Heart left ventricle (tissue), 16 donors: Measurements from ENCODE around the gene CLPTM1L. TPM values are rescaled to one million over a fixed set of nuclear protein-coding genes. Genes with fewer than 3 reads are reported as not detected.
A peak's percentile ranks its signal among the peaks of the same experiment; 100 is the strongest.

Source experiments
- ATAC-seq, 4 donors: fragments of 200-7000 bp; cut with Tn5 transposase; one replicate each; pipeline ENCODE4 v1.9.1; 2020 to 2022; ENCODE audit warnings: moderate library complexity in 4 of 4, mild to moderate bottlenecking in 3 of 4, moderate number of reproducible peaks in 1 of 4
- DNase-seq, 5 donors: peaks; one replicate each; pipeline ENCODE4 v3.0.0-alpha.2; 2020
- H3K27ac ChIP-seq, 12 donors: fragments of 200-600 bp; sonication (generic) in 4 of 12; one replicate each; pipeline versions ENCODE4 v1.5.0 to v1.8.0; 2016 to 2022; ENCODE audit warnings: mild to moderate bottlenecking in 2 of 12
- H3K27me3 ChIP-seq, 9 donors: fragments of 200-600 bp; sonication (generic) in 2 of 9; one replicate each; pipeline versions ENCODE4 v1.5.1 to v1.8.0; 2016 to 2022; ENCODE audit warnings: mild to moderate bottlenecking in 3 of 9
- H3K36me3 ChIP-seq, 9 donors: fragments of 200-600 bp; sonication (generic) in 2 of 9; one replicate each; pipeline versions ENCODE4 v1.5.0 to v1.8.0; 2018 to 2022; ENCODE audit warnings: mild to moderate bottlenecking in 2 of 9
- H3K4me1 ChIP-seq, 12 donors: fragments of 200-600 bp; sonication (generic) in 4 of 12; one replicate each; pipeline versions ENCODE4 v1.5.0 to v1.8.0; 2016 to 2022; ENCODE audit warnings: mild to moderate bottlenecking in 3 of 12
- H3K4me3 ChIP-seq, 12 donors: fragments of 200-600 bp; sonication (generic) in 4 of 12; one replicate each; pipeline versions ENCODE4 v1.5.0 to v1.8.0; 2017 to 2022; ENCODE audit warnings: mild to moderate bottlenecking in 9 of 12, moderate library complexity in 4 of 12
- H3K9me3 ChIP-seq, 12 donors: fragments of 200-600 bp; sonication (generic) in 4 of 12; one replicate each; pipeline versions ENCODE4 v1.5.0 to v1.8.0; 2016 to 2022; ENCODE audit warnings: mild to moderate bottlenecking in 1 of 12
- POLR2A ChIP-seq, 2 donors: fragments of 450-650 bp; IDR thresholded peaks; one replicate each; pipeline ENCODE4 v1.6.1; 2017; ENCODE audit warnings: antibody characterized with exemption in 2 of 2, mild to moderate bottlenecking in 2 of 2, moderate library complexity in 2 of 2
- WGBS, 4 donors: extraction: QIAGEN DNeasy Blood & Tissue Kit in 2 of 4; methylation state at CpG; one replicate each; pipeline versions ENCODE4 v1.1.5 to v1.1.7; 2013 to 2018; 5-methylcytosine and 5-hydroxymethylcytosine counted together
- intact Hi-C, 10 donors: fragments of 100-400 bp; cut with DNase I; formaldehyde crosslinking; loops; one replicate each; pipeline versions ENCODE4 v1.11.1 to v1.14.2; 2022
- polyA plus RNA-seq, 2 donors: library from polyadenylated mRNA; stranded (reverse); fragments of 200-250 nt; gene quantifications; one replicate each; pipeline ENCODE4 v1.2.3, GENCODE V29; 2013
- total RNA-seq, 9 donors: library from RNA; depleted of rRNA in 2 of 9; stranded (reverse); fragments of >200 nt in 2 of 9; fragmentation: NEBNext Ultra II Directional in 3 of 9; extraction: Animal tissue kit (Norgen Biotek cat#: 25700) in 3 of 9; gene quantifications; one replicate each; pipeline versions ENCODE4 v1.1.0 to v1.2.4, GENCODE V29; 2016 to 2023
- TF ChIP-seq, protein P1 (sequence below), 12 donors: fragments of 200-600 bp; sonication (generic) in 4 of 12; IDR thresholded peaks; one replicate each; pipeline versions ENCODE4 v1.5.0 to v1.8.0; 2018 to 2022; ENCODE audit warnings: antibody characterized with exemption in 12 of 12, mild to moderate bottlenecking in 5 of 12
- donor health status: ischemic (EF 13 %, LVEDD 7.1; RV severe dilation, severe dysfunction).
- donor health status: healthy with polysubstance abuse.
- donor health status: DM: no; HTN: yes; CAD: no.
- donor health status: DM: no; HTN: no; CAD: no.
- donor health status: ischemic (EF 25% LVEDD 6.9; RV normal size, moderate dysfunction).
- donor health status: ischemic (EF 25% LVEDD 5.7; RV mildly dilated, moderate dysfunction).
- donor health status: healthy.
- donor health status: DM: yes; HTN: yes; CAD: no.
- donor health status: ischemic (EF 35%, LVEDD 5.7; RV mildly dilated, moderate dysfunction).
- donor health status: nonischemic (EF 11% LVEDD 7.7; RV severe dilation, severe dysfunction).
- donor health status: DM: yes; HTN: yes; CAD: no.
- donor health status: PGD.
- donor health status: ischemic (EF 29% LVEDD 5.4; RV normal size, mild dysfunction).
- donor health status: nonischemic (EF 23%, LVEDD 6.1; RV moderate dilation, normal function).

Gene CLPTM1L
- total and polyA plus RNA-seq, 11 donors, result 23.5 to 96.8 (median 39.4) TPM

DNA sequence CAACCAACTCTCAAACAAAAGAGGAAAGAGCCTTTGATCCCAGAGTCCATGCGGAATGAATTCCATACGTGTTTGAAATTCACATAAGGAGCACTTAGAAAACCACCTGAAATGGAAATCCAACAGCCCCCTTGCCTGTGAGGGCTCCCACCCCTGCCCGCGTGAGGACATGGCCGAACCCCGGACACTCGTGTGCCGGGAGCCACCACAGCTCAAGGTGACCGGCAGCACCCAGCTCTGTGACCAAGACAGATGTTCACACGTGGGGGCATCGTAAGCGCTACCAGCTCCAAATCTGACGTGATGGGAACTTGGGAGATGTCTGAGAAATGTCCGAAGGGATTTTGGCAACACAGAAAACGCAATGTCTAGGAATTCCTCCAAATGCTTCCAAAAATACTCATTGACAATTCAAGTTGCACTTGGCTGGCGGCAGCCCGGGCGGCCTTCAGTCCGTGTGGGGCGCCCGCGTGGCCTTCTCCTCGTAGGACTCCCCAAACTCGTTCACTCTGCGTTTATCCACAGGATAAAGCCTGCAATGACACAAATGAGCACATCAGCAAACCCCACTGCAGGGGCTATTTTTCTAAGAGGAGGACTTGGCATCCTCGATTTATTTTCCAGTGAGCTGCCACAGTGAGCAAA lies 26.9 kb downstream of the CLPTM1L start:
- Histone ChIP-seq H3K4me1 (peaks cover 0 to 37% (median 0%) of the 10 kb centered on the region in 12 donors), H3K27ac (no peak overlapping the region), H3K4me3 (no peak overlapping the region), H3K9me3 (no peaks in the 10 kb centered on the region), H3K27me3 (no peaks in the 10 kb centered on the region), H3K36me3 (peaks cover 0 to 60% (median 55%) of the 10 kb centered on the region in 9 donors)
- ATAC-seq (no peak), DNase-seq (peak in 1 of 5 donors; percentile 18)
- TF ChIP-seq, protein P1, sequence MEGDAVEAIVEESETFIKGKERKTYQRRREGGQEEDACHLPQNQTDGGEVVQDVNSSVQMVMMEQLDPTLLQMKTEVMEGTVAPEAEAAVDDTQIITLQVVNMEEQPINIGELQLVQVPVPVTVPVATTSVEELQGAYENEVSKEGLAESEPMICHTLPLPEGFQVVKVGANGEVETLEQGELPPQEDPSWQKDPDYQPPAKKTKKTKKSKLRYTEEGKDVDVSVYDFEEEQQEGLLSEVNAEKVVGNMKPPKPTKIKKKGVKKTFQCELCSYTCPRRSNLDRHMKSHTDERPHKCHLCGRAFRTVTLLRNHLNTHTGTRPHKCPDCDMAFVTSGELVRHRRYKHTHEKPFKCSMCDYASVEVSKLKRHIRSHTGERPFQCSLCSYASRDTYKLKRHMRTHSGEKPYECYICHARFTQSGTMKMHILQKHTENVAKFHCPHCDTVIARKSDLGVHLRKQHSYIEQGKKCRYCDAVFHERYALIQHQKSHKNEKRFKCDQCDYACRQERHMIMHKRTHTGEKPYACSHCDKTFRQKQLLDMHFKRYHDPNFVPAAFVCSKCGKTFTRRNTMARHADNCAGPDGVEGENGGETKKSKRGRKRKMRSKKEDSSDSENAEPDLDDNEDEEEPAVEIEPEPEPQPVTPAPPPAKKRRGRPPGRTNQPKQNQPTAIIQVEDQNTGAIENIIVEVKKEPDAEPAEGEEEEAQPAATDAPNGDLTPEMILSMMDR (IDR thresholded peaks at IDR 0.05), result no peak
- no peak for TF ChIP-seq POLR2A (IDR thresholded peaks at IDR 0.05)
- intact Hi-C loops, result no loop called here
- 92 to 94% (median 93%) methylated on average over 26 of the region's 26 CpGs for WGBS, 4 donors

GRCh38 chr5:1316588-1317340 lies 28.1 kb downstream of the CLPTM1L start:
- 63 to 75% (median 67%) methylated on average over 15 to 17 of the region's 17 CpGs for WGBS, 4 donors
- H3K36me3 ChIP-seq, result peaks cover 0 to 48% (median 44%) of the 10 kb centered on the region in 9 donors

GRCh38 chr5:1315709-1316587 lies 29.0 kb downstream of the CLPTM1L start:
- H3K4me3 ChIP-seq, result peak overlapping the region in 2 of 12 donors; percentile 19 to 38
- ATAC-seq, result peak in 3 of 4 donors; percentile 6 to 29 (median 14)

More at GRCh38 chr5:1316588-1317340, 28.1 kb downstream of the CLPTM1L start:
- peak overlapping the region in 1 of 12 donors; percentile 46 for H3K27ac ChIP-seq
- intact Hi-C loops, result no loop called here
- peaks cover 0 to 42% (median 0%) of the 10 kb centered on the region in 12 donors for H3K4me1 ChIP-seq
- no peak for ATAC-seq
- TF ChIP-seq, protein P1 (IDR thresholded peaks at IDR 0.05), result no peak
- no peak for TF ChIP-seq POLR2A (IDR thresholded peaks at IDR 0.05)
- H3K4me3 ChIP-seq, result peak overlapping the region in 1 of 12 donors; percentile 38
- no peaks in the 10 kb centered on the region for H3K9me3 ChIP-seq
- H3K27me3 ChIP-seq, result peaks cover 0 to under 1% (median 0%) of the 10 kb centered on the region in 9 donors
- no peak for DNase-seq

More at GRCh38 chr5:1315709-1316587, 29.0 kb downstream of the CLPTM1L start:
- Histone ChIP-seq H3K27ac (peak overlapping the region in 1 of 12 donors; percentile 46), H3K27me3 (peaks cover 0 to 9% (median 0%) of the 10 kb centered on the region in 9 donors), H3K36me3 (peaks cover 0 to 40% (median 36%) of the 10 kb centered on the region in 9 donors), H3K9me3 (peaks cover 0 to under 1% (median 0%) of the 10 kb centered on the region in 12 donors), H3K4me1 (peaks cover 0 to 42% (median 0%) of the 10 kb centered on the region in 12 donors)
- intact Hi-C loops, result no loop called here
- WGBS, 4 donors, result 31 to 42% (median 35%) methylated on average over 30 to 33 of the region's 33 CpGs
- no peak for DNase-seq
- no peak for TF ChIP-seq POLR2A (IDR thresholded peaks at IDR 0.05)
- TF ChIP-seq, protein P1 (IDR thresholded peaks at IDR 0.05), result no peak
